Tibial nerve (tissue), 4 donors: ENCODE results near the gene COL25A1. TPM values are rescaled to one million over a fixed set of nuclear protein-coding genes. Genes with fewer than 3 reads are reported as not detected.

Experiments used
- DNase-seq, 2 donors: peaks; one replicate each; pipeline ENCODE4 v3.0.0-alpha.2; 2019; ENCODE audit warnings: low spot score in 2 of 2
- H3K27ac ChIP-seq, 4 donors: fragments of 200-600 bp; sonication (generic) in 3 of 4; one replicate each; pipeline ENCODE4 v1.5.1; 2017 to 2019; ENCODE audit warnings: mild to moderate bottlenecking in 1 of 4
- H3K27me3 ChIP-seq, 2 donors: fragments of 200-600 bp; sonication (generic) in 1 of 2; one replicate each; pipeline versions ENCODE4 v1.5.1 to v1.6.0; 2017 to 2019
- H3K36me3 ChIP-seq, 3 donors: fragments of 200-600 bp; sonication (generic); one replicate each; pipeline ENCODE4 v1.5.1; 2018 to 2019
- H3K4me1 ChIP-seq, 4 donors: fragments of 200-600 bp; sonication (generic) in 3 of 4; one replicate each; pipeline ENCODE4 v1.5.1; 2017 to 2019
- H3K4me3 ChIP-seq, 4 donors: fragments of 200-600 bp; sonication (generic) in 3 of 4; one replicate each; pipeline ENCODE4 v1.5.1; 2017 to 2019; ENCODE audit warnings: mild to moderate bottlenecking in 1 of 4, moderate library complexity in 1 of 4
- H3K9me3 ChIP-seq, 4 donors: fragments of 200-600 bp; sonication (generic) in 3 of 4; one replicate each; pipeline ENCODE4 v1.5.1; 2017 to 2019
- CTCF ChIP-seq, 5 experiments: fragments of 200-600 bp in 3 of 5; fragments of 450-650 bp in 2 of 5; sonication (generic) in 3 of 5; IDR thresholded peaks; one replicate each; pipeline ENCODE4 v1.5.1; 2016 to 2019; ENCODE audit warnings: antibody characterized with exemption in 5 of 5, mild to moderate bottlenecking in 3 of 5, moderate library complexity in 2 of 5
- EP300 ChIP-seq, 2 donors: sonication (generic); formaldehyde crosslinking; IDR thresholded peaks; one replicate each; pipeline ENCODE4 v1.6.1; 2017; ENCODE audit warnings: antibody characterized with exemption in 2 of 2, mild to moderate bottlenecking in 1 of 2
- POLR2A ChIP-seq, 2 donors: fragments of 450-650 bp; IDR thresholded peaks; one replicate each; pipeline ENCODE4 v1.6.1; 2017; ENCODE audit warnings: antibody characterized with exemption in 2 of 2, mild to moderate bottlenecking in 2 of 2, moderate library complexity in 2 of 2
- WGBS, 2 donors: methylation state at CpG; one replicate each; pipeline ENCODE4 v1.1.5; 2018; 5-methylcytosine and 5-hydroxymethylcytosine counted together
- total RNA-seq, 4 donors: library from RNA; depleted of rRNA; stranded (reverse); fragments of >200 nt; gene quantifications; one replicate each; pipeline ENCODE4 v1.1.0, GENCODE V29; 2016

The COL25A1 gene
- total RNA-seq, 4 donors from 2014 or later = 1.5 to 4.1 (median 2.3) TPM

GRCh38 chr4:108851366-108851765, 451.1 kb downstream of the COL25A1 start:
- 87 to 91% methylated on average over 2 of the region's 2 CpGs for WGBS, 2 donors

GRCh38 chr4:108850219-108850649, 452.2 kb downstream of the COL25A1 start:
- no peak for DNase-seq
- H3K27ac ChIP-seq = no peak overlapping the region
- no peaks in the 10 kb centered on the region for H3K4me1 ChIP-seq
- WGBS, 2 donors = 94 to 95% methylated on average over 1 of the region's 1 CpG
- H3K27me3 ChIP-seq = no peaks in the 10 kb centered on the region
- TF ChIP-seq CTCF (IDR thresholded peaks at IDR 0.05) (no peak), POLR2A (IDR thresholded peaks at IDR 0.05) (no peak), EP300 (IDR thresholded peaks at IDR 0.05) (no peak)
- no peaks in the 10 kb centered on the region for H3K36me3 ChIP-seq
- H3K4me3 ChIP-seq = no peak overlapping the region
- no peaks in the 10 kb centered on the region for H3K9me3 ChIP-seq

More at GRCh38 chr4:108851366-108851765, 451.1 kb downstream of the COL25A1 start:
- Histone ChIP-seq H3K4me3 (no peak overlapping the region), H3K4me1 (no peaks in the 10 kb centered on the region), H3K27ac (no peak overlapping the region), H3K36me3 (no peaks in the 10 kb centered on the region), H3K27me3 (no peaks in the 10 kb centered on the region), H3K9me3 (no peaks in the 10 kb centered on the region)
- no peak for TF ChIP-seq CTCF (IDR thresholded peaks at IDR 0.05)
- no peak for DNase-seq

- WGBS, 2 donors = 60 to 68% methylated on average over 3 of the region's 3 CpGs
- Histone ChIP-seq H3K9me3 (no peaks in the 10 kb centered on the region), H3K27ac (no peak overlapping the region), H3K36me3 (no peaks in the 10 kb centered on the region), H3K27me3 (no peaks in the 10 kb centered on the region), H3K4me1 (no peaks in the 10 kb centered on the region), H3K4me3 (no peak overlapping the region)
- DNase-seq = no peak
- TF ChIP-seq CTCF (IDR thresholded peaks at IDR 0.05) = no peak
- TF ChIP-seq EP300 (IDR thresholded peaks at IDR 0.05) = no peak
- TF ChIP-seq POLR2A (IDR thresholded peaks at IDR 0.05) = no peak
Measured at GRCh38 chr4:108849611-108850168, 452.8 kb downstream of the COL25A1 start.

GRCh38 chr4:108846568-108846967, 455.9 kb downstream of the COL25A1 start:
- Histone ChIP-seq H3K27me3 (no peaks in the 10 kb centered on the region), H3K4me3 (no peak overlapping the region), H3K4me1 (no peaks in the 10 kb centered on the region), H3K36me3 (no peaks in the 10 kb centered on the region), H3K9me3 (no peaks in the 10 kb centered on the region), H3K27ac (no peak overlapping the region)
- TF ChIP-seq CTCF (IDR thresholded peaks at IDR 0.05) (no peak), POLR2A (IDR thresholded peaks at IDR 0.05) (no peak), EP300 (IDR thresholded peaks at IDR 0.05) (no peak)
- 93 to 94% methylated on average over 2 of the region's 2 CpGs for WGBS, 2 donors
- no peak for DNase-seq

GRCh38 chr4:108840426-108840975, 462.0 kb downstream of the COL25A1 start:
- DNase-seq = no peak
- Histone ChIP-seq H3K27me3 (no peaks in the 10 kb centered on the region), H3K27ac (no peak overlapping the region), H3K9me3 (no peaks in the 10 kb centered on the region), H3K4me1 (no peaks in the 10 kb centered on the region), H3K4me3 (no peak overlapping the region), H3K36me3 (no peaks in the 10 kb centered on the region)
- TF ChIP-seq EP300 (IDR thresholded peaks at IDR 0.05) (no peak), POLR2A (IDR thresholded peaks at IDR 0.05) (no peak), CTCF (IDR thresholded peaks at IDR 0.05) (no peak)
